Glomerular visceral epithelial cell (primary cell): Measurements from ENCODE around the gene IFT80.

Experiments
- DNase-seq: peaks from one replicate; pipeline ENCODE4 v3.0.0-alpha.2; 2016; ENCODE audit errors: extremely low spot score

Gene IFT80

GRCh38 chr3:160400702-160401150 lies 1.7 kb upstream of the IFT80 start:
- DNase-seq, result peak; percentile 22

GRCh38 chr3:160400030-160400701 lies 1.1 kb upstream of the IFT80 start:
- DNase-seq, result peak; percentile 43

GRCh38 chr3:160398820-160399124 lies 253 bp downstream of the IFT80 start:
- no peak for DNase-seq

- peak; percentile 58 for DNase-seq
Measured at GRCh38 chr3:160395297-160395696, 3.7 kb downstream of the IFT80 start.

- DNase-seq, result no peak
Measured at GRCh38 chr3:160394009-160394392, 5.0 kb downstream of the IFT80 start.

GRCh38 chr3:160393346-160394008 lies 5.5 kb downstream of the IFT80 start:
- DNase-seq, result no peak

GRCh38 chr3:160392798-160393197 lies 6.2 kb downstream of the IFT80 start:
- DNase-seq, result no peak

GRCh38 chr3:160390565-160391138 lies 8.4 kb downstream of the IFT80 start:
- DNase-seq, result no peak

GRCh38 chr3:160384639-160385318 lies 14.2 kb downstream of the IFT80 start:
- DNase-seq, result no peak

GRCh38 chr3:160381470-160381869 lies 17.6 kb downstream of the IFT80 start:
- DNase-seq, result no peak

- no peak for DNase-seq
Measured at GRCh38 chr3:160379628-160380214, 19.3 kb downstream of the IFT80 start.

- DNase-seq, result no peak
Measured at GRCh38 chr3:160378331-160379109, 20.5 kb downstream of the IFT80 start.

- DNase-seq, result no peak
Measured at GRCh38 chr3:160376681-160377080, 22.3 kb downstream of the IFT80 start.

- DNase-seq, result no peak
Measured at GRCh38 chr3:160374925-160375324, 24.1 kb downstream of the IFT80 start.

GRCh38 chr3:160374472-160374871 lies 24.6 kb downstream of the IFT80 start:
- peak; percentile 14 for DNase-seq

GRCh38 chr3:160373655-160374054 lies 25.4 kb downstream of the IFT80 start:
- no peak for DNase-seq

- no peak for DNase-seq
Measured at GRCh38 chr3:160372780-160373179, 26.2 kb downstream of the IFT80 start.

- no peak for DNase-seq
Measured at GRCh38 chr3:160370987-160371857, 27.8 kb downstream of the IFT80 start.

GRCh38 chr3:160369784-160370183 lies 29.2 kb downstream of the IFT80 start:
- DNase-seq, result no peak

- DNase-seq, result no peak
Measured at GRCh38 chr3:160368804-160369203, 30.2 kb downstream of the IFT80 start.
